Astrocyte (in vitro differentiated cells and primary cell): ENCODE measurements around the gene C22orf31.

Experiments used
- CTCF ChIP-seq: IDR thresholded peaks from 2 replicates; pipeline ENCODE4 v1.5.1; 2011; ENCODE audit warnings: low read depth, mild to moderate bottlenecking, inconsistent platforms, low read length, moderate library complexity; ENCODE audit not compliant: insufficient read depth
- EZH2 ChIP-seq: IDR thresholded peaks from 2 replicates; pipeline ENCODE4 v1.6.1; 2012; ENCODE audit warnings: mild to moderate bottlenecking, low read length, inconsistent platforms; ENCODE audit not compliant: insufficient read depth

- TF ChIP-seq CTCF (no peak), EZH2 (no peak)
Measured at GRCh38 chr22:29090039-29090438, 28.4 kb upstream of the C22orf31 start.
